HEK293 (cell line): Measurements from ENCODE around the gene UACA.

ENCODE experiments used
- SP7 ChIP-seq: fragments of 450-650 bp; formaldehyde crosslinking; IDR thresholded peaks from 2 replicates; pipeline ENCODE4 v1.5.1; 2016; ENCODE audit warnings: missing biosample characterization, missing genetic modification characterization
- WT1 ChIP-seq: fragments of 450-650 bp; formaldehyde crosslinking; IDR thresholded peaks from 2 replicates; pipeline ENCODE4 v1.5.1; 2016; ENCODE audit warnings: missing biosample characterization, missing genetic modification characterization
- YY1 ChIP-seq: fragments of 450-650 bp; formaldehyde crosslinking; IDR thresholded peaks from 2 replicates; pipeline ENCODE4 v1.5.1; 2018; ENCODE audit warnings: missing biosample characterization, missing genetic modification characterization
- ZBTB21 ChIP-seq: fragments of 450-650 bp; formaldehyde crosslinking; IDR thresholded peaks from 2 replicates; pipeline ENCODE4 v1.5.1; 2017; ENCODE audit warnings: missing biosample characterization, missing genetic modification characterization
- ZBTB48 ChIP-seq: fragments of 450-650 bp; formaldehyde crosslinking; IDR thresholded peaks from 2 replicates; pipeline ENCODE4 v1.5.1; 2016; ENCODE audit warnings: missing biosample characterization, missing genetic modification characterization
- ZNF114 ChIP-seq: fragments of 450-650 bp; formaldehyde crosslinking; IDR thresholded peaks from 2 replicates; pipeline ENCODE4 v1.5.0; 2017; ENCODE audit warnings: missing biosample characterization, missing genetic modification characterization
- ZNF133 ChIP-seq: fragments of 450-650 bp; formaldehyde crosslinking; IDR thresholded peaks from 2 replicates; pipeline ENCODE4 v1.5.1; 2016; ENCODE audit warnings: missing biosample characterization, missing genetic modification characterization
- ZNF138 ChIP-seq: fragments of 450-650 bp; formaldehyde crosslinking; IDR thresholded peaks from 2 replicates; pipeline ENCODE4 v1.5.1; 2016; ENCODE audit warnings: missing biosample characterization, missing genetic modification characterization, borderline replicate concordance
- ZNF202 ChIP-seq: fragments of 450-650 bp; formaldehyde crosslinking; IDR thresholded peaks from 2 replicates; pipeline ENCODE4 v1.5.1; 2016; ENCODE audit warnings: missing biosample characterization, missing genetic modification characterization, borderline replicate concordance
- ZNF311 ChIP-seq: fragments of 450-650 bp; formaldehyde crosslinking; IDR thresholded peaks from 2 replicates; pipeline ENCODE4 v1.5.1; 2017; ENCODE audit warnings: missing biosample characterization, missing genetic modification characterization, borderline replicate concordance
- ZNF423 ChIP-seq: fragments of 450-650 bp; formaldehyde crosslinking; IDR thresholded peaks from 2 replicates; pipeline ENCODE4 v1.5.1; 2016; ENCODE audit warnings: missing biosample characterization, missing genetic modification characterization
- ZNF426 ChIP-seq: fragments of 450-650 bp; formaldehyde crosslinking; IDR thresholded peaks from 2 replicates; pipeline ENCODE4 v1.5.1; 2017; ENCODE audit warnings: missing biosample characterization, missing genetic modification characterization, mild to moderate bottlenecking, inconsistent platforms, moderate library complexity
- ZNF433 ChIP-seq: fragments of 450-650 bp; formaldehyde crosslinking; IDR thresholded peaks from 2 replicates; pipeline ENCODE4 v1.5.1; 2016; ENCODE audit warnings: missing biosample characterization, missing genetic modification characterization, low read depth
- ZNF514 ChIP-seq: fragments of 450-650 bp; formaldehyde crosslinking; IDR thresholded peaks from 2 replicates; pipeline ENCODE4 v1.5.1; 2016; ENCODE audit warnings: missing biosample characterization, missing genetic modification characterization
- ZNF560 ChIP-seq: fragments of 450-650 bp; formaldehyde crosslinking; IDR thresholded peaks from 2 replicates; pipeline ENCODE4 v1.5.1; 2017; ENCODE audit warnings: missing biosample characterization, missing genetic modification characterization, borderline replicate concordance
- ZNF585B ChIP-seq: fragments of 450-650 bp; formaldehyde crosslinking; IDR thresholded peaks from 2 replicates; pipeline ENCODE4 v1.5.1; 2016; ENCODE audit warnings: missing biosample characterization, missing genetic modification characterization
- ZNF596 ChIP-seq: fragments of 450-650 bp; IDR thresholded peaks from 2 replicates; pipeline ENCODE4 v1.5.0; 2018; ENCODE audit warnings: missing biosample characterization, mild to moderate bottlenecking, missing genetic modification characterization, moderate library complexity
- ZNF626 ChIP-seq: fragments of 450-650 bp; sonication (Bioruptor Pico); formaldehyde crosslinking; IDR thresholded peaks from 2 replicates; pipeline ENCODE4 v1.5.1; 2018; ENCODE audit warnings: missing biosample characterization, missing genetic modification characterization, inconsistent platforms
- ZNF639 ChIP-seq: fragments of 450-650 bp; formaldehyde crosslinking; IDR thresholded peaks from 2 replicates; pipeline ENCODE4 v1.5.1; 2016; ENCODE audit warnings: missing biosample characterization, missing genetic modification characterization
- ZNF645 ChIP-seq: fragments of 450-650 bp; formaldehyde crosslinking; IDR thresholded peaks from 2 replicates; pipeline ENCODE4; 2016; ENCODE audit warnings: missing biosample characterization, missing genetic modification characterization
- ZNF704 ChIP-seq: fragments of 450-650 bp; formaldehyde crosslinking; IDR thresholded peaks from 2 replicates; pipeline ENCODE4 v1.5.1; 2016; ENCODE audit warnings: missing biosample characterization, missing genetic modification characterization
- ZSCAN18 ChIP-seq: fragments of 450-650 bp; formaldehyde crosslinking; IDR thresholded peaks from 2 replicates; pipeline ENCODE4 v1.5.1; 2016; ENCODE audit warnings: missing biosample characterization, missing genetic modification characterization
- TF ChIP-seq, protein P1 (sequence below): fragments of 450-650 bp; formaldehyde crosslinking; IDR thresholded peaks from 2 replicates; pipeline ENCODE4 v1.5.1; 2016; ENCODE audit warnings: missing biosample characterization, missing genetic modification characterization
- TF ChIP-seq, protein P2 (sequence below): fragments of 450-650 bp; formaldehyde crosslinking; IDR thresholded peaks from 2 replicates; pipeline ENCODE4 v1.5.1; 2016; ENCODE audit warnings: missing biosample characterization, missing genetic modification characterization
- TF ChIP-seq, protein P3 (sequence below): fragments of 450-650 bp; formaldehyde crosslinking; IDR thresholded peaks from 2 replicates; pipeline ENCODE4 v1.5.1; 2017; ENCODE audit warnings: missing biosample characterization, missing genetic modification characterization
- TF ChIP-seq, protein P4 (sequence below): fragments of 450-650 bp; formaldehyde crosslinking; IDR thresholded peaks from 2 replicates; pipeline ENCODE4 v1.5.1; 2016; ENCODE audit warnings: missing biosample characterization, missing genetic modification characterization
- TF ChIP-seq, protein P5 (sequence below): fragments of 450-650 bp; IDR thresholded peaks from 2 replicates; pipeline ENCODE4 v1.5.1; 2018; ENCODE audit warnings: missing biosample characterization, missing genetic modification characterization

UACA gene

GRCh38 chr15:70762469-70763119, 764 bp downstream of the UACA start (continued):
- no peak for TF ChIP-seq ZNF585B (tag by site-specific recombination)
- TF ChIP-seq, protein P1, sequence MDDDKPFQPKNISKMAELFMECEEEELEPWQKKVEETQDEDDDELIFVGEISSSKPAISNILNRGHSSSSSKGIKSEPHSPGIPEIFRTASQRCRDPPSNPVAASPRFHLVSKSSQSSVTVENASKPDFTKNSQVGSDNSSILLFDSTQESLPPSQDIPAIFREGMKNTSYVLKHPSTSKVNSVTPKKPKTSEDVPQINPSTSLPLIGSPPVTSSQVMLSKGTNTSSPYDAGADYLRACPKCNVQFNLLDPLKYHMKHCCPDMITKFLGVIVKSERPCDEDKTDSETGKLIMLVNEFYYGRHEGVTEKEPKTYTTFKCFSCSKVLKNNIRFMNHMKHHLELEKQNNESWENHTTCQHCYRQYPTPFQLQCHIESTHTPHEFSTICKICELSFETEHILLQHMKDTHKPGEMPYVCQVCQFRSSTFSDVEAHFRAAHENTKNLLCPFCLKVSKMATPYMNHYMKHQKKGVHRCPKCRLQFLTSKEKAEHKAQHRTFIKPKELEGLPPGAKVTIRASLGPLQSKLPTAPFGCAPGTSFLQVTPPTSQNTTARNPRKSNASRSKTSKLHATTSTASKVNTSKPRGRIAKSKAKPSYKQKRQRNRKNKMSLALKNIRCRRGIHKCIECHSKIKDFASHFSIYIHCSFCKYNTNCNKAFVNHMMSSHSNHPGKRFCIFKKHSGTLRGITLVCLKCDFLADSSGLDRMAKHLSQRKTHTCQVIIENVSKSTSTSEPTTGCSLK (tag by site-specific recombination), result no peak
- no peak for TF ChIP-seq ZNF138
- TF ChIP-seq ZNF311, result no peak
- TF ChIP-seq, protein P2, sequence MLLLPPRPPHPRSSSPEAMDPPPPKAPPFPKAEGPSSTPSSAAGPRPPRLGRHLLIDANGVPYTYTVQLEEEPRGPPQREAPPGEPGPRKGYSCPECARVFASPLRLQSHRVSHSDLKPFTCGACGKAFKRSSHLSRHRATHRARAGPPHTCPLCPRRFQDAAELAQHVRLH, result peak; percentile 59; the same call in 1 of the 2 replicates
- peak; percentile 36; the same call in 1 of the 2 replicates for TF ChIP-seq WT1 (tag by site-specific recombination)
- no peak for TF ChIP-seq ZNF626 (tag by site-specific recombination)
- no peak for TF ChIP-seq ZNF114 (tag by site-specific recombination)
- TF ChIP-seq ZBTB21 (tag by site-specific recombination), result no peak
- no peak for TF ChIP-seq ZNF426 (tag by site-specific recombination)
- TF ChIP-seq ZNF596 (tag by site-specific recombination), result no peak
- TF ChIP-seq ZNF704, result no peak
- TF ChIP-seq ZNF433 (tag by site-specific recombination), result no peak
- peak; percentile 58; the same call in 1 of the 2 replicates for TF ChIP-seq ZNF423 (tag by site-specific recombination)
- TF ChIP-seq ZNF514 (tag by site-specific recombination), result no peak
- TF ChIP-seq, protein P3, sequence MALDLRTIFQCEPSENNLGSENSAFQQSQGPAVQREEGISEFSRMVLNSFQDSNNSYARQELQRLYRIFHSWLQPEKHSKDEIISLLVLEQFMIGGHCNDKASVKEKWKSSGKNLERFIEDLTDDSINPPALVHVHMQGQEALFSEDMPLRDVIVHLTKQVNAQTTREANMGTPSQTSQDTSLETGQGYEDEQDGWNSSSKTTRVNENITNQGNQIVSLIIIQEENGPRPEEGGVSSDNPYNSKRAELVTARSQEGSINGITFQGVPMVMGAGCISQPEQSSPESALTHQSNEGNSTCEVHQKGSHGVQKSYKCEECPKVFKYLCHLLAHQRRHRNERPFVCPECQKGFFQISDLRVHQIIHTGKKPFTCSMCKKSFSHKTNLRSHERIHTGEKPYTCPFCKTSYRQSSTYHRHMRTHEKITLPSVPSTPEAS (tag by site-specific recombination), result peak; percentile 29; the same call in 1 of the 2 replicates
- no peak for TF ChIP-seq ZNF202 (tag by site-specific recombination)
- TF ChIP-seq ZNF639, result no peak
- no peak for TF ChIP-seq ZSCAN18 (tag by site-specific recombination)
- peak; percentile 57; the same call in 1 of the 2 replicates for TF ChIP-seq ZNF645 (tag by site-specific recombination)
- TF ChIP-seq SP7 (tag by site-specific recombination), result peak; percentile 99
- TF ChIP-seq, protein P4, sequence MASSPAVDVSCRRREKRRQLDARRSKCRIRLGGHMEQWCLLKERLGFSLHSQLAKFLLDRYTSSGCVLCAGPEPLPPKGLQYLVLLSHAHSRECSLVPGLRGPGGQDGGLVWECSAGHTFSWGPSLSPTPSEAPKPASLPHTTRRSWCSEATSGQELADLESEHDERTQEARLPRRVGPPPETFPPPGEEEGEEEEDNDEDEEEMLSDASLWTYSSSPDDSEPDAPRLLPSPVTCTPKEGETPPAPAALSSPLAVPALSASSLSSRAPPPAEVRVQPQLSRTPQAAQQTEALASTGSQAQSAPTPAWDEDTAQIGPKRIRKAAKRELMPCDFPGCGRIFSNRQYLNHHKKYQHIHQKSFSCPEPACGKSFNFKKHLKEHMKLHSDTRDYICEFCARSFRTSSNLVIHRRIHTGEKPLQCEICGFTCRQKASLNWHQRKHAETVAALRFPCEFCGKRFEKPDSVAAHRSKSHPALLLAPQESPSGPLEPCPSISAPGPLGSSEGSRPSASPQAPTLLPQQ, result no peak
- TF ChIP-seq, protein P5, sequence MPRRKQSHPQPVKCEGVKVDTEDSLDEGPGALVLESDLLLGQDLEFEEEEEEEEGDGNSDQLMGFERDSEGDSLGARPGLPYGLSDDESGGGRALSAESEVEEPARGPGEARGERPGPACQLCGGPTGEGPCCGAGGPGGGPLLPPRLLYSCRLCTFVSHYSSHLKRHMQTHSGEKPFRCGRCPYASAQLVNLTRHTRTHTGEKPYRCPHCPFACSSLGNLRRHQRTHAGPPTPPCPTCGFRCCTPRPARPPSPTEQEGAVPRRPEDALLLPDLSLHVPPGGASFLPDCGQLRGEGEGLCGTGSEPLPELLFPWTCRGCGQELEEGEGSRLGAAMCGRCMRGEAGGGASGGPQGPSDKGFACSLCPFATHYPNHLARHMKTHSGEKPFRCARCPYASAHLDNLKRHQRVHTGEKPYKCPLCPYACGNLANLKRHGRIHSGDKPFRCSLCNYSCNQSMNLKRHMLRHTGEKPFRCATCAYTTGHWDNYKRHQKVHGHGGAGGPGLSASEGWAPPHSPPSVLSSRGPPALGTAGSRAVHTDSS (tag by site-specific recombination), result no peak
- no peak for TF ChIP-seq YY1
- peak; percentile 75 for TF ChIP-seq ZBTB48 (tag by site-specific recombination)
- TF ChIP-seq ZNF133, result no peak
- no peak for TF ChIP-seq ZNF560
